ENCODE data around the gene RNU5D-1.
"Not testable (repeated sequence)": the region's sequence is repeated elsewhere in the genome, so short reads cannot be mapped to it uniquely, and the experiment has no call there.

The RNU5D-1 gene

GRCh38 chr1:44760876-44761275, 29.9 kb upstream of the RNU5D-1 start:
- Histone ChIP-seq H3K4me3 (ENCODE audit: low read length in 2 of 2) (no peak overlapping the region), H3K36me3 (ENCODE audit: control insufficient read depth in 2 of 2, insufficient read depth in 2 of 2, low read length in 2 of 2) (no peaks in the 10 kb centered on the region), H3K9ac (ENCODE audit: low read length in 2 of 2) (no peak overlapping the region), H3K9me3 (ENCODE audit: control insufficient read depth in 2 of 2, low read length in 2 of 2) (no peaks in the 10 kb centered on the region), H3K27ac (ENCODE audit: low read length) (no peak overlapping the region), H3K27me3 (ENCODE audit: control insufficient read depth in 1 of 2, insufficient read depth in 2 of 2, low read length in 2 of 2) (no peaks in the 10 kb centered on the region), H3K4me1 (ENCODE audit: control insufficient read depth, insufficient read depth, low read length) (no peaks in the 10 kb centered on the region)

DNA sequence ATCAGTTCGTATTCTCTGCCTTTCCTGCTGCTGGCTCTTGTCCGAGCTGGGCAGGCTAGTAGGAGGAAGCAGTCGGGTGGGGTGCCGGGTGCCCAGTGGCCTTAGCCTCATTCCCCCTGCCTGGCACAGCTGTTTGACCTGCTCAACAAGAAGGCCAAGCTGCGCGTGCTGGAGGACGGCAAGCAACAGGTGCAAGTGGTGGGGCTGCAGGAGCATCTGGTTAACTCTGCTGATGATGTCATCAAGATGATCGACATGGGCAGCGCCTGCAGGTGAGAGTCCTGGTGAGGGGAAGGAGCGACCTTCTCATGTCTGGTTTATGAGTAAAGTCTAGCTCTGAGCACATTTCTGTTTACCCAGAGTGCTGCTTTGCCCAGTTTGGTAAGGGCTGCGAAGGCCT, 28.1 kb upstream of the RNU5D-1 start:
- Histone ChIP-seq H3K9me3 (ENCODE audit: control insufficient read depth in 2 of 2, low read length in 2 of 2) (no peaks in the 10 kb centered on the region), H3K36me3 (ENCODE audit: control insufficient read depth in 2 of 2, insufficient read depth in 2 of 2, low read length in 2 of 2) (no peaks in the 10 kb centered on the region), H3K27me3 (ENCODE audit: control insufficient read depth in 1 of 2, insufficient read depth in 2 of 2, low read length in 2 of 2) (no peaks in the 10 kb centered on the region), H3K9ac (ENCODE audit: low read length in 2 of 2) (no peak overlapping the region), H3K4me1 (ENCODE audit: control insufficient read depth, insufficient read depth, low read length) (no peaks in the 10 kb centered on the region), H3K4me3 (ENCODE audit: low read length in 2 of 2) (no peak overlapping the region), H3K27ac (ENCODE audit: low read length) (no peak overlapping the region)

DNA sequence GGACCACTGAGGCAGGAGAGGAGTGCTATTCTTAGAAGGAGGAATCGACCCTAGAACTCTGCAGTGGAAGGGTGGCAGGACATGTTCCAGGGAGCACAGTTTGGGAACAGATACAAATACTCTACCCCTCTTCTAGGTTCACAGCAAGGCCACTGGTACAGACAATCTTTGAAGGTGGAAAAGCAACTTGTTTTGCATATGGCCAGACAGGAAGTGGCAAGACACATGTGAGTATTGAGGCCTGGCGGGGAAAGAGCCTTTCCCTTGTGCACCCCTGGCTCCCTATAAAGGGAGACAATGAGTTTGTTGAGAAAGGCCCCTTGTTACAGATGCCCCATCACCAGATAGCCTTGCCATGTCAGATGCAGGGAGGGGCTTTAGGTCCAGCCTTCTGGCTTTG, 26.4 kb upstream of the RNU5D-1 start:
- H3K27me3 ChIP-seq (ENCODE audit: control insufficient read depth in 1 of 2, insufficient read depth in 2 of 2, low read length in 2 of 2) = no peaks in the 10 kb centered on the region

GRCh38 chr1:44747878-44748277, 16.9 kb upstream of the RNU5D-1 start:
- Histone ChIP-seq H3K27me3 (ENCODE audit: control insufficient read depth in 1 of 2, insufficient read depth in 2 of 2, low read length in 2 of 2) (no peaks in the 10 kb centered on the region), H3K4me1 (ENCODE audit: control insufficient read depth, insufficient read depth, low read length) (no peaks in the 10 kb centered on the region), H3K36me3 (ENCODE audit: control insufficient read depth in 2 of 2, insufficient read depth in 2 of 2, low read length in 2 of 2) (no peaks in the 10 kb centered on the region), H3K9ac (ENCODE audit: low read length in 2 of 2) (no peak overlapping the region), H3K9me3 (ENCODE audit: control insufficient read depth in 2 of 2, low read length in 2 of 2) (no peaks in the 10 kb centered on the region), H3K27ac (ENCODE audit: low read length) (no peak overlapping the region), H3K4me3 (ENCODE audit: low read length in 2 of 2) (no peak overlapping the region)

More for the DNA sequence above, 26.4 kb upstream of the RNU5D-1 start:
- Histone ChIP-seq H3K27ac (ENCODE audit: low read length) (no peak overlapping the region), H3K9ac (ENCODE audit: low read length in 2 of 2) (no peak overlapping the region), H3K4me1 (ENCODE audit: control insufficient read depth, insufficient read depth, low read length) (no peaks in the 10 kb centered on the region), H3K36me3 (ENCODE audit: control insufficient read depth in 2 of 2, insufficient read depth in 2 of 2, low read length in 2 of 2) (no peaks in the 10 kb centered on the region), H3K9me3 (ENCODE audit: control insufficient read depth in 2 of 2, low read length in 2 of 2) (no peaks in the 10 kb centered on the region), H3K4me3 (ENCODE audit: low read length in 2 of 2) (no peak overlapping the region)

GRCh38 chr1:44743211-44743610, 12.2 kb upstream of the RNU5D-1 start:
- Histone ChIP-seq H3K4me1 (ENCODE audit: control insufficient read depth, insufficient read depth, low read length) (peaks cover 7% of the 10 kb centered on the region), H3K27me3 (ENCODE audit: control insufficient read depth in 1 of 2, insufficient read depth in 2 of 2, low read length in 2 of 2) (no peaks in the 10 kb centered on the region), H3K9ac (ENCODE audit: low read length in 2 of 2) (no peak overlapping the region)

DNA sequence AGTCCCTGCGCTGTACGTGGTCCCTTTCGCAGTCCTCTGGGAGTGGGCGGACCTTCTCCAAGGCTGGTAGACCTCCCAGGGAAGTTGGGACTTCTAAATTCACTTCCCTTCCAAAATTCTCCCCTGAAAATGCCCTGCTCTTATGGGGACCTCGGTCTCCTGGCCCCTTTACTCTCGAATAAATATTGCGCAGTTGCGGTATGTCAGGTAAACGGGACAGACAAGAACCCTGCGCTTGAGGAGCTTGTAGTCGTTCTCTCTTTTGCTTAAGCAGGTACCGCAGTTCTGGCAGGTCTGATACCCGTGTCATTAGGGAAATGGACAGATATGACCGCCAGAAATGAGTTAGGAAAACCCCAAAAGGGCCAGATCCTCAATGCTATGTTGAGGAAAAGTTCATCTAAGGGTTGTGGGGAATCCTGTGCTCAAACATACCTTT, 9.2 kb upstream of the RNU5D-1 start:
- Histone ChIP-seq H3K9ac (ENCODE audit: low read length in 2 of 2) (peak overlapping the region; percentile 5 to 26), H3K4me1 (ENCODE audit: control insufficient read depth, insufficient read depth, low read length) (peaks cover 7% of the 10 kb centered on the region), H3K36me3 (ENCODE audit: control insufficient read depth in 2 of 2, insufficient read depth in 2 of 2, low read length in 2 of 2) (no peaks in the 10 kb centered on the region), H3K4me3 (ENCODE audit: low read length in 2 of 2) (peak overlapping the region; percentile 86 to 95), H3K9me3 (ENCODE audit: control insufficient read depth in 2 of 2, low read length in 2 of 2) (no peaks in the 10 kb centered on the region), H3K27me3 (ENCODE audit: control insufficient read depth in 1 of 2, insufficient read depth in 2 of 2, low read length in 2 of 2) (no peaks in the 10 kb centered on the region), H3K27ac (ENCODE audit: low read length) (no peak overlapping the region)

More at GRCh38 chr1:44743211-44743610, 12.2 kb upstream of the RNU5D-1 start:
- Histone ChIP-seq H3K36me3 (ENCODE audit: control insufficient read depth in 2 of 2, insufficient read depth in 2 of 2, low read length in 2 of 2) (no peaks in the 10 kb centered on the region), H3K4me3 (ENCODE audit: low read length in 2 of 2) (no peak overlapping the region), H3K27ac (ENCODE audit: low read length) (no peak overlapping the region), H3K9me3 (ENCODE audit: control insufficient read depth in 2 of 2, low read length in 2 of 2) (no peaks in the 10 kb centered on the region)

DNA sequence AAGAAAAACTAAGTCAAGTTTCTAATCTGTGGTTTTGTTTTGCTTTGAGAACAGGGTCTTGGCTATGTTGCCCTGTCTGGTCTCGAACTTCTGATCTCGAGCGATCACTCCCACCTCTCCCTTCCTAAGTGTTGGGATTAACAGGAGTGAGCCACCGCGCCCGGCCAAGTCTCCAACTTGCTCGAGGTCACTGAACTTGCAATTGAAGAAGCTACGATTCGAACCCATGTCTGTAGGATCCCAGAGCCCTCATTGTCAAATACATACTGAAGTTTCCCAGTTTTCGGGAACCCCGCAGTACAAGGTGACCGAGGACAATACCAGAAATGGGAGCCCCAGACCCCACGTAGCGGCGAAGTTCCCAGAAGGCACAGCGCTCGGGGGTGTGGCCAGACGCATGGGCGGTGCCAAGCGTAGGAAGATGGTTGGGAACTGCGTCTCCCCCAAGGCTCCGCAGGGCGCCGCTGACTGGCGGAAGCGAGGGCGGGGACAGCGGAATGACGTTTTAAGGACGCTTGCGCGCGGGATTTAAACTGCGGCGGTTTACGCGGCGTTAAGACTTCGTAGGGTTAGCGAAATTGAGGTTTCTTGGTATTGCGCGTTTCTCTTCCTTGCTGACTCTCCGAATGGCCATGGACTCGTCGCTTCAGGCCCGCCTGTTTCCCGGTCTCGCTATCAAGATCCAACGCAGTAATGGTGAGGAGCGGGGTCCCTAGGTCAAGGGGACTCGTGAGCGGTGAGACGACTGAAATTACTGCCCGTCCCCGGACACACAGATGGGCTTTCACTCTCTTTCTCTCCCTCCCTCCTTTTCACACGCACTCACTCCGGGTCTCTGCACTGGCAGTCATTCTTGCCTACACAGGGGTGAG, 8.6 kb upstream of the RNU5D-1 start, which contains the start of gene KIF2C:
KIF2C (plus strand) TSS at position 531 of the 872 bp plus-strand sequence; CDS start at position 627, 96 bp downstream.
- Histone ChIP-seq H3K9me3 (ENCODE audit: control insufficient read depth in 2 of 2, low read length in 2 of 2) (no peaks in the 10 kb centered on the region), H3K9ac (ENCODE audit: low read length in 2 of 2) (peak within 1 kb of the TSS; percentile 81 to 93), H3K4me1 (ENCODE audit: control insufficient read depth, insufficient read depth, low read length) (peaks cover 7% of the 10 kb centered on the region), H3K4me3 (ENCODE audit: low read length in 2 of 2) (peak within 1 kb of the TSS; percentile 86 to 95), H3K27me3 (ENCODE audit: control insufficient read depth in 1 of 2, insufficient read depth in 2 of 2, low read length in 2 of 2) (no peaks in the 10 kb centered on the region), H3K36me3 (ENCODE audit: control insufficient read depth in 2 of 2, insufficient read depth in 2 of 2, low read length in 2 of 2) (no peaks in the 10 kb centered on the region), H3K27ac (ENCODE audit: low read length) (peak within 1 kb of the TSS; percentile 83)

DNA sequence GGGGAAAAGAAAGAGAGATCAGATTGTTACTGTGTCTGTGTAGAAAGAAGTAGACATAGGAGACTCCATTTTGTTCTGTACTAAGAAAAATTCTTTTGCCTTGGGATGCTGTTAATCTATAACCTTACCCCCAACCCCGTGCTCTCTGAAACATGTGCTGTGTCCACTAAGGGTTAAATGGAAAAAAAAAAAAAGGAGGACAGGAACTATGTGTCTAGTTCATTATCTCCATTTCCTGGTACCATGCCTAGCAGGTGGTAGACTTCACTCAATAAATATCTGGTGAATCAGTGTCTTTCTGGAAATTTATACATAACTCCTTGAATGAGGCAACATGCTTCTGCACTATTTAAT, 8.0 kb upstream of the RNU5D-1 start:
- not testable (repeated sequence) for H3K36me3 ChIP-seq (ENCODE audit: control insufficient read depth in 2 of 2, insufficient read depth in 2 of 2, low read length in 2 of 2); H3K27me3 ChIP-seq (ENCODE audit: control insufficient read depth in 1 of 2, insufficient read depth in 2 of 2, low read length in 2 of 2); H3K4me1 ChIP-seq (ENCODE audit: control insufficient read depth, insufficient read depth, low read length); H3K9me3 ChIP-seq (ENCODE audit: control insufficient read depth in 2 of 2, low read length in 2 of 2)
- peak overlapping the region; percentile 81 to 93 for H3K9ac ChIP-seq (ENCODE audit: low read length in 2 of 2)
- H3K4me3 ChIP-seq (ENCODE audit: low read length in 2 of 2) = peak overlapping the region; percentile 86 to 95
- peak overlapping the region; percentile 83 for H3K27ac ChIP-seq (ENCODE audit: low read length)

GRCh38 chr1:44735992-44736391, 5.0 kb upstream of the RNU5D-1 start:
- Histone ChIP-seq H3K4me3 (ENCODE audit: low read length in 2 of 2) (no peak overlapping the region), H3K27me3 (ENCODE audit: control insufficient read depth in 1 of 2, insufficient read depth in 2 of 2, low read length in 2 of 2) (no peaks in the 10 kb centered on the region), H3K27ac (ENCODE audit: low read length) (no peak overlapping the region), H3K4me1 (ENCODE audit: control insufficient read depth, insufficient read depth, low read length) (peaks cover 7% of the 10 kb centered on the region), H3K9me3 (ENCODE audit: control insufficient read depth in 2 of 2, low read length in 2 of 2) (no peaks in the 10 kb centered on the region), H3K9ac (ENCODE audit: low read length in 2 of 2) (no peak overlapping the region), H3K36me3 (ENCODE audit: control insufficient read depth in 2 of 2, insufficient read depth in 2 of 2, low read length in 2 of 2) (no peaks in the 10 kb centered on the region)

DNA sequence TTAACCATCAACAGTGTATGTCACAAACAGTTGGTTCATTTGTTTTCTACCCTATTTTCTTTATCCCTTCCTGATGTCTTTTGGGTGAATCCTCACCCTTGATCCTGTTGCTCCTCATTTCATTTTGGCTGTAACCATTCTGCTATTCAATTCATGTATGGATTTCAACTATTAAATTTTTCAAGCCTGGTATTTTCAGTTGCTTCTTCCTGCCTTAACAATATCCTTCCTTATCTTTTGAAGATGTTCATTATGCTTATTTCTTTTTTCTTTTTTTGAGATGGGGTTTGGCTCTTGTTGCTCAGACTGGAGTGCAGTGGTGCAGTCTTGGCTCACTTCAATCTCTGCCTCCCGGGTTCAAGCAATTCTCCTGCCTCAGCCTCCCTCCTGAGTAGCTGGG, 2.8 kb upstream of the RNU5D-1 start:
- H3K4me3 ChIP-seq (ENCODE audit: low read length in 2 of 2) = no peak overlapping the region
- H3K9ac ChIP-seq (ENCODE audit: low read length in 2 of 2) = no peak overlapping the region
- H3K9me3 ChIP-seq (ENCODE audit: control insufficient read depth in 2 of 2, low read length in 2 of 2) = no peaks in the 10 kb centered on the region
- no peak overlapping the region for H3K27ac ChIP-seq (ENCODE audit: low read length)
- no peaks in the 10 kb centered on the region for H3K27me3 ChIP-seq (ENCODE audit: control insufficient read depth in 1 of 2, insufficient read depth in 2 of 2, low read length in 2 of 2)
- peaks cover 2% of the 10 kb centered on the region for H3K4me1 ChIP-seq (ENCODE audit: control insufficient read depth, insufficient read depth, low read length)
- H3K36me3 ChIP-seq (ENCODE audit: control insufficient read depth in 2 of 2, insufficient read depth in 2 of 2, low read length in 2 of 2) = no peaks in the 10 kb centered on the region

GRCh38 chr1:44733365-44733764, 2.4 kb upstream of the RNU5D-1 start:
- no peaks in the 10 kb centered on the region for H3K27me3 ChIP-seq (ENCODE audit: control insufficient read depth in 1 of 2, insufficient read depth in 2 of 2, low read length in 2 of 2)
- no peak overlapping the region for H3K27ac ChIP-seq (ENCODE audit: low read length)
- no peak overlapping the region for H3K4me3 ChIP-seq (ENCODE audit: low read length in 2 of 2)
- no peaks in the 10 kb centered on the region for H3K9me3 ChIP-seq (ENCODE audit: control insufficient read depth in 2 of 2, low read length in 2 of 2)
- H3K4me1 ChIP-seq (ENCODE audit: control insufficient read depth, insufficient read depth, low read length) = peaks cover 2% of the 10 kb centered on the region
- H3K36me3 ChIP-seq (ENCODE audit: control insufficient read depth in 2 of 2, insufficient read depth in 2 of 2, low read length in 2 of 2) = no peaks in the 10 kb centered on the region
- H3K9ac ChIP-seq (ENCODE audit: low read length in 2 of 2) = no peak overlapping the region
